Cardiac ventricle fibroblast (primary cell): ENCODE data around the gene JMJD6. TPM values are rescaled to one million over a fixed set of nuclear protein-coding genes. Genes with fewer than 3 reads are reported as not detected.

Source experiments
- total RNA-seq: library from RNA; depleted of rRNA; stranded (reverse); fragments of >200 nt; gene quantifications from 2 replicates; pipeline ENCODE4 v1.2.3, GENCODE V29; 2015

Gene JMJD6
- 14.2 and 14.9 TPM in 2 replicates for total RNA-seq

GRCh38 chr17:76726231-76726775 is at the start of gene JMJD6:
TSS of gene JMJD6 (minus strand) at chr17:76726606. CDS start at chr17:76726475, 131 bp downstream.

GRCh38 chr17:76737676-76738467 is 11.5 kb upstream of the JMJD6 start, which contains the start of gene MFSD11:
TSS of gene MFSD11 (plus strand) at chr17:76738119. CDS start at chr17:76738353, 234 bp downstream.

GRCh38 chr17:76737082-76737675 is 10.8 kb upstream of the JMJD6 start, which contains the start of gene SRSF2:
TSS of gene SRSF2 (minus strand) at chr17:76737331. CDS start at chr17:76737160, 171 bp downstream.

DNA sequence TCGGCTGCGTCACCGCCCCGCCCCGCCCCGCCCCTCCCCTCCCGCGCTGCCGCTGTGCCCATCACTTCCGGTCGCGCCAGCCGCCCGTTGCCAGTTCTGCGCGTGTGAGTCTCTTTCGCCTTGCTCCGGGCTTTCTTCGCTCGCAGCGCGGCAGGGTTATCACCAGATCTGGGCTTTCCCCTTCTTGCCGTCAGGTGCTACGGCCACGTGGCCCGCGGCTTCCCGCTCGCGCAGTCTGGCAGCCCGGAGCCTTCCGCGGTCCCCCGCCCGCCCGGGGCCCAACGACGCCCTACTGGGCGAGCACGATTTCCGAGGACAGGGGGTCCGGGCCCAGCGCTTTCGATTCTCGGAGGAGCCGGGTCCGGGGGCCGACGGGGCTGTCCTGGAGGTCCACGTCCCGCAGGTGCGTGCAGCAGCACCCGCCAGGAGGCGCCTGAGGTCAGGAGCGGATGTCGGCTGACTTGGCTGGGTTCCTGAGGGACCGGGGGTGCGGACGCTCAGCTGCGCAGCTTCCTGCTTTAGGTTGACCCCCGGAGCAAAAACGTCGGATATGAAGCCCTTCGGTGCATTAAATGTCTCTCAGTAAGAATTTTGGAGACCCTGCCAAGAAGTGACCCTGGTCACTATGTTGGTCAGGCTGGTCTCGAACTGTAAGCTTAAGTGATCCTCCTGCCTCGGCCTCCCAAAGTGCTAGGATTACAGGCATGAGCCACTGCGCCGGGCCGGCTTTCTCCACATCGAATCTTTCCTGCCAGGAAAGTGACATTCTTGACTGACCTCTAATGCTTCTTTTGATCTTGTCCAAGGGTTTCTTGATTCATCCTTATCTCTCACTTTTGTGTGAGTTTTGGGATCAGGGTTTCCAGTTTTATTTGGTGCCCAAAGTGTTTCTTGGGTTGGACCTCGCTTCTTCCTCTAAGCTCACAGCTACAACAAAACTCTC is 641 bp upstream of the JMJD6 start, which contains the start of gene METTL23:
METTL23 (plus strand) TSS at position 64 of the 943 bp plus-strand sequence. CDS start 2,872 bp downstream, outside the sequence.

DNA sequence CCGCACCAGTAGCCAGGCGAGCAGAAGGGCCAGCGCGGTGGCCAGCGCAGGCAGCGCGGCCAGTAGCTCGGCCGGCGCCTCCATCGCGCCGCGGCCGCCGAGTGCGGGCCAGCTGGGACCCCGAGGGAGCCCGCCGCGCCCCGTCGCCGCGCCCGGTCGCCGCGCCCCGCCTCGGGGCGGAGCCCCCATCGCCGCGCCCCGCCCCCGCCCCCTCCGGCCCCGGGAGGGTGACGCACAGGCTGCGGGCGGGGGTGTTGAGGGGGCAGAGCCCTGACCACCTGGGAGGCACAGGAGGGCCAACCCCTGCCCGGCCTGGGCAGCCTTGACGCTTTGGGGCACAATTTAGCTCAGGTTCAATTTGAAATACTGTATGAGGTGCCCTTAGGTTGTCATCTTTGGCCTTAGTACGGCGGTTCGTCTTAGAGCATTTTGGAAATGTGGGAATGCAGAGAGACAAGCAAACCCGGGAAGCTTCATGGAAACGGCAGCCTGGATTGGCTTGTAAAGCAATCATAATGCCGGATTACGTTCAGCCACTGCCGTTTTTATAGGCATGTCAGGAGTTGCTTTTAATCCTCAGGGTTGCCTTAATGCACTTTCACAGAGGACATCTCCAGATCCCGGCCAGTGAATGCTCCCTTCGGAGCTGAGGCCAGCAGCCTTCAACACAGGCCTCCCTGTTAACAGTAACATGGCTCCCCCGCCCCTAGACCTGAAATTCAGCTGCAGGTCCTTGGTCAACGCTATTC is 15.4 kb downstream of the JMJD6 start, which contains the start of gene MXRA7:
MXRA7 (minus strand) TSS at position 103 of the 749 bp plus-strand sequence; CDS start at position 84, 19 bp downstream.

Other genes starting within 250 kb of the JMJD6 start
- gene RHBDF2, start 225.2 kb downstream of the JMJD6 start, total RNA-seq = 5.2 and 10.5 TPM in 2 replicates
- 126 and 147 TPM in 2 replicates for gene CYGB, start 188.9 kb downstream of the JMJD6 start, total RNA-seq
- gene PRCD, start 186.6 kb downstream of the JMJD6 start, total RNA-seq = 5.7 and 6.6 TPM in 2 replicates
- 1.9 TPM in 1 of 2 replicates, not detected in the other for gene ST6GALNAC2, start 140.7 kb downstream of the JMJD6 start, total RNA-seq
- gene ST6GALNAC1, start 82.8 kb downstream of the JMJD6 start, total RNA-seq = not detected in 2 replicates
- gene MXRA7, start 15.6 kb downstream of the JMJD6 start, total RNA-seq = 199 and 212 TPM in 2 replicates
- 23.8 and 37.0 TPM in 2 replicates for gene METTL23, start 233 bp upstream of the JMJD6 start, total RNA-seq
- gene SRSF2, start 10.7 kb upstream of the JMJD6 start, total RNA-seq = 135 and 164 TPM in 2 replicates
- gene MFSD11, start 11.5 kb upstream of the JMJD6 start, total RNA-seq = 15.0 and 15.1 TPM in 2 replicates
- gene MGAT5B, start 141.8 kb upstream of the JMJD6 start, total RNA-seq = 0.12 and 0.15 TPM in 2 replicates